ENCODE results near the gene CST9L.

The CST9L gene, protein sequence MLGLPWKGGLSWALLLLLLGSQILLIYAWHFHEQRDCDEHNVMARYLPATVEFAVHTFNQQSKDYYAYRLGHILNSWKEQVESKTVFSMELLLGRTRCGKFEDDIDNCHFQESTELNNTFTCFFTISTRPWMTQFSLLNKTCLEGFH

DNA sequence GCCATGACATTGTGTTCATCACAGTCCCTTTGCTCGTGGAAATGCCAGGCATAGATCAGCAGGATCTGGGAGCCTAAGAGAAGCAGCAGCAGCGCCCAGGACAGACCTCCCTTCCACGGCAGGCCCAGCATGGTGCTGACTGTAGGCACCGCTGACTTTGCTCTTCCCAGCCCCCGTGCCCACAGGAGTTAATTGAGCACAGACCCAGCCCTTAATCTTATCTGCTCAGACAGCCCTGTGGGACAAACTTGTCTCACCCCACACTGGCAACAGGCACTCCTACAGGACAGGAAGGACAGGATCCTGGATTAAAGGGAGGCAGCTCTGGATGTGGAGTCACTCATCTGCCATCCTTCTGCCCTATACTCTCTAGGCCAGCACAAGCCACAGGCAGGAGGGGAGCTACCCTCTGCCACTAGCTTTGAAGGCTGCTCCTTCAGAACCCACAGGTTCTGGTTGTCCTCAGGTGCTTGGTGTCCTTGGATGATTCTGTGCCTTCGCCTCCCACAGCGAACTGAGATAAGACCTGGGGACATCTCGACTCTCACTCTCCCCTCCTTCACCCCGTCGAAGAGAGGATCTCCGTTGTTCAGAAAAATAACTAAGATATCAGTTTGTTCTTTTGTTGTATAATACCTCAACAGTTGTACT, at the start of gene CST9L:
Gene CST9L (minus strand): TSS at position 165 of the 651 bp plus-strand sequence. CDS start 34 bp downstream, at position 131.
- DNase-seq = no peak

DNA sequence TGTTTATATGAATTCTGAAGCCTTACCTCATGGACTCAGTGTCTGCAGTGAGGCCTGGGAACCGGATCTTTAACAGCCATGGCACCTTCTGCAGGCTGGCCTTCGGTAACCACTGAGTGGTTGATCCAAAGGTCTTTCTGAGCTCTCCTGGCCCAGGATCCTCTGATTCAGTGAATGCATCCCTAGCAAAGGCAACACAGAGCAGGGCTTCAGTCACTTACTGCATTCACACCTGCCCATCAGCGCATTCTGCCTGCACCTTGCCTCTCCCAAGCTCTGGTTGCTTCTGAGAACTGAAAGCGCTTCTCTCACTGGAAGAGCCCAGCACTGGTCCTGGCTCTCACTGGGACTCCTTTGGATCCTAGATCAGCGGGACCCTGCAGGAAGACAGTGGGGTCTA, 45.9 kb upstream of the CST9L start:
- no peak for DNase-seq

DNA sequence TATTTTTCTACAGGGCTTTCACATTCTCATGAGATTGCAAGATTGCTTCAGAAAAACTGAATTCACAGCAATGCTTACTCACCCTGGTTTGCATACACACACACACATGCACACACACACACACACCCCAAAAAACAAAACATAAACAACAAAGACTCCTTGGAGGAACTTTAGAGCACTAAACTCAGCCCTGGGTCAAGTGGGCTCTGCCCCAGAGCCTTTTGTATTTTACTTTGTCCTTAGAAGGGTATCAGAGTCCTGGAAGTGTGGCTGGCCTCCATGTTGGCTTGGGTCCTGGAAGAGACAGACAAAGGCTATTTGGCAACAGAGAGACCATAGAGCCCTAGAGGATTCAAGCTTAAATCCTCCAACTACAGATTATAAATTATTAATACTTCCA, 45.4 kb upstream of the CST9L start:
- DNase-seq = no peak

DNA sequence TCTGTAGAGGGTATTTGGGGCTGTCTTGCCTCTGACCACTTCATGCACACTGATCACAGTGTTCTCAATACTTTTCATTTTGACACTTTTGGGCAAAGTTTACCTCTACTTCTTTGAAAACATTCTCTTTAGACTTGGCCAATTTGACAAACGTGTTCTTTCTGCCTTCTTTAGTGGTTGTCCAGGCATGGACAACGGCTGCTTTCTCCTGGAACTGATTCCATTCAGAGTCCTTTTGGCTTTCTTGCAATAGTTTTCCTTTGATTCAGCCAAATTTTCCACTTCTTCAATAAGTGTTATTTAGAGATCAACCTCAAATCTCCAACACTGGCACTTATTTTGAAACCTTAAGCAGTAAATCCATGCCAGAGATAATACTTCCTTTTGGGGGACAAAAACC, 44.1 kb upstream of the CST9L start:
- DNase-seq = no peak

DNA sequence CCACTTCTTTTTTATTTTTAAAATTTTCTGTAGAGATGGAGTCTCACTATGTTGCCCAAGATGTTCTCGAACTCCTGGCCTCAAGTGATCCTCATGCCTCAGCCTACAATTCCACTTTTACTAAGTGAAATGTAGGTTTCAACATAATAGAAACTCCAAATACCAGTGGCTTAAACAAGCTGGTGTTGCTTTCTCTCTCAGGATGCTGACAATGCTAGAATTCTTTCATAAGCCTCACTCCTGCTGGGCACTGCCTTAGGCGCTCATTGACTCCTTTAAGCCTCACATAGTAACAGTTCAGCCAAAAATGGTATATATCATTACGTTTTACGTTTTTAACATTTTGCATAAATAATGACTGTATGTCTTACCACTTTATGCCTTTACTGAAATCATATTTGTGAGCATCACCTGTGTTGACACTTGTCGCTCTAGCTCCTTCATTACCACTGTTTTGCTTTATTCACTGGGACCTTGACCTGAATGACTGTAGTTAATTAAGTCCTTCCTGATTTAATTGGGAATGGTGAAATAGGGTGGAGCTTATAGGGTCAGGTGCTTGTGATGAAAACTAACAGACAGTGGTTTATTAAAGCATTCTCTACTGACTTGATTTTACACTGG, 41.3 kb upstream of the CST9L start:
- DNase-seq = no peak

DNA sequence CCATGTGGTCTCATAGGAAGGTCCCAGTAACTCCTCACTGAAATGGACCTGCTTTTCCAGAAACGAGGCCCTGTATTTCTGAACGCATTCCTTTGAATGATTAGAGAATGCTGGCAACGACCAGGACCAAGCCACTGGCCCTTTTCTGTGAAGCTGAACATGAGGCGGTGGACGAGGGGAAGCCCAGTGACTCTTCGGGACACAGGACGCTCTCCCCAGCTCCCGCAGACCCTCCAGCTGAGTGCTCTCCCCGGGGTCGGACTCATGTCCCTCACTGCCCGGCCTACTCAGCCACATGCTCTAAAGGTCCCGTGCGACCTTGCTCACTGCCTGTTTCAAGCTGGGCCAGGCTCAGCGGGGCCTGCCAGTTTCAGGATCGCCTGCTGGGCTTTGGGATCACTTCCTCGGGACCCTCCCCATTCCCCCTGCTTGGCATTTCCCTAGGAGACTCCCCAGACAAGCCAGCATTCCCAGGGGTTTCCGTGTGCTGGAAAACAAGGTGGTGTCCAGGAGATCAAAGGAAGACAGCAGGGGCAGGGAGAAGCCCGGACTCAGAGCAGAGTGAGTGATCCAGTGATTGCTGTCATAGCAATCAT, 40.1 kb upstream of the CST9L start:
- DNase-seq = no peak

DNA sequence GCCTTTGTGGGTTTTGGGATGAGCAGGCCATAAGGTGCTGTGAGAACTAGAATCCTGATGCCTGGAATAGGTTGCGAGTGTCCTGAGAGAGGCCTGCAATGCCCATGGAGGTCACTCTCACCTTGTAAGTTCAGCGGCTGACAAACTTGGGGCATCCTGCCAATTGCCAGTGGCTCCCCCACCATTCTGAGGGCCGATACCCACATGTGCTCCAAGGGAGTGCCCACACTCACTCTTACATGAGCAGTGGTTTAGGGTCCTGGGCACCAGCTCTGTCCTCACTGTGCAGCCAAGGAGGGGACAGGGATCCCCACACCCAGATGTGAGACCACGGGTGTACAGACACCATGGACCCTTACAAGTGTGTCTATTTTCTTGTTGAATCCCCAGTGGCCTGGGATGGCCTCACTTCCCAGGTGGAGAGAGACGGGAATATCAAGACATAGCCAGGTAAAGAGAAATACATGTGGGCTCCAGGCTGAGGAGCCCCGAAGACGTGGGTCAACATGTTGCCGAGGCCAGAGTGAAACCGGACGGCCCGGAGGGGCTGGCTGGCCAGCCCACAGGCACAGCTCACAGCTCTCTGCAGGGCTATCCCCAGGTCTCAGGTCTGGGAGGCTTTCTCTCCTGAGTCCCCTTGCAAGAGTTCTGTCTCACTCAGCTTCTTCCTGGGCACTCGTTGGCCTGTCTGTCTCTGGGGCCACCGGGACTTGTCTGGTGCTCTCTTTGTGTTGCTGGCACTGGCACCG, 39.4 kb upstream of the CST9L start:
- no peak for DNase-seq

DNA sequence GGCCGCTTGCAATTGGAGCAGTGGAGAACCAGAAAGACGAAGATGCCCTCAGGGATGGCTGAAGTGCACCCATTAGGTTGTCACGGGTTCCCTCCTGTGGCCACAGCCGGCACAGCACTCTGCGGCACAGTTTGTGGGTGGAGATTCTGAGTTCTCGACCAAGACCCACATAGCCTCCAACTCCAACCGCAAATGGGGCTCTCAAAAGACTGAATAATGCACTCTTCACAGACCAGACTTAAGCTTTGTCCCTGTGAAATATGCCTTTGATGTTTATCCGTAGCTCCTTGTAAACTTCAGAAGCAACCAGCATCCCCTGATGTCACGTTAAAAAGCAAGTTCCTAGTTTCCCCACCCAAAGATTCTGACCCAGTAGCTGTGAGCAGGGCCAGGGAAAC, 38.4 kb upstream of the CST9L start:
- peak; percentile 58 for DNase-seq

DNA sequence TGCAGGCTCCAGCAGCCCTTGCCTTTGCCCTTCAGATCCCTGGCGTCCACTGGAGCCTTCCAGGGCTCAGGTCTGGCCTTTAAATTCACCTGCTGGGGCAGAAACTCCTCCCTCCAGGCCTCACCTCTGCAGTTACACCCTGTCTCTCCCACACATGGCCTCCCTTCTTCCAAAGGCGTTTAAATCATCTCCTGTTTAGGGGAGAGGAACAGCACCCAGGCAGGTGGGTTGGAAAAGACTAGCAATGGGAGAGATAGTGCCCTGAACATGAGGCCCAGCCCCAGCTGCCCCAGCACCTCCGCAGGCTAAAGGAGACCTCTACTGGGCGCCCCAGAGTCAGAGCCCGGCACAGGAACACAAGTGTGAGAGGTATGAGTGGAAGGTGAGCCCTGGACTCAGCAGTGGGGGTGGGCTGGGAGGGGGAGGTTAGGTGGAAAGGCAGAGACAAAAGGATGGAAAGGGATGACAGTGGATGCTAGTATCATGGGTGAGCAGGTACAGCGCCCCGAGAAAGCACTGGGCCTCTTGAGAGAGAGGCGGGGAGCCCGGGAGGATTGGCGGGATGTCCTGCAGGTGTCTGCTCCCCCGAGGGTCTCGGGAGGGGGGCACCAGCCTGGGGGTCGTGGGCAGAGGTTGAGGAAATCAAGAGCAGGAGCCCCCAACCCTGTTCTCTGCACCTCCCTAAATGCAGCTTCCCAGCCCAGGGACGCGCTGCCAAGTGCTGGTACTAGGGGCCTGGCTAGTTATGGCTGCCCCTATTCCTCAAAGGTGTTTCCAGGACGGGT, 37.8 kb upstream of the CST9L start, which contains the start of gene CST9:
Gene CST9 (minus strand): TSS at position 51 of the 785 bp plus-strand sequence. CDS start 53 bp downstream, outside the sequence.
- DNase-seq = no peak

DNA sequence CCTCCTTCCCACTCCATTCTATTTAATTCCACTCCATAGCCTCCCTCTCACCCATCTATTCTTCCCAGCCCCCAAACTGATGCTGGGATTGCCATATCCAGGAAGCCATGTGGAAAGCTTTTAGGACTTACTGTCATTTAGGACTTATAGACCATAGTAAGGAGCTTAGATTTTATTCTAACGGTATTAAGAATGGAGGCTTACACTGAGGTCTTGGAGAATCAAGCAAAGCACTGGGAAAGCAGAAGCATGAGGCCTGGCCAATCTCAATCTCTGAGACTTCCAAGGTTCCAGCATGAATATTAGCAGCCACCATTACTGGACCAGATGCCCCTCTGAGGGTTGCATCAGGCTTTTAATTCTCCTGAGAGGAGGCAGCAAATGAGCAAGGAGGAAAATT, 36.0 kb upstream of the CST9L start:
- no peak for DNase-seq

DNA sequence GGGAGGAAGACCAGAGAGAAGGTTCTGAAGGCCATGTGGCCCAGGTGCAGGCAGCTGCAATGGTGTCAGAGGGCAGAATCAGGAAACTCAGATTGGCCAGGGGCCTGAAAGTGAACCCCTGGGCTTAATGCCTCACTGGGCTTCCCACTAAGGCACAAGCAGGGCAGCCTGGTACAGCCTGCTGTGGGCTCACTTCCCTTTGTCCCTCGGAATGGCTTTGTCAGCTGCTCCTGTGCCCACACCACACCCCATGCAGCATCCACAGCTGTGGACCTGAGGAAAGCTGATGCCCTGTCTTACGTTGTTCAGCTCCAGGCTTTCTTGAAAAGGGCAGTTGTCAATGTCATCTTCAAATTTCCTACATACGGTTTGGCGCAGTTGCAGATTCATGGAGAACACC, 35.0 kb upstream of the CST9L start:
- DNase-seq = no peak

DNA sequence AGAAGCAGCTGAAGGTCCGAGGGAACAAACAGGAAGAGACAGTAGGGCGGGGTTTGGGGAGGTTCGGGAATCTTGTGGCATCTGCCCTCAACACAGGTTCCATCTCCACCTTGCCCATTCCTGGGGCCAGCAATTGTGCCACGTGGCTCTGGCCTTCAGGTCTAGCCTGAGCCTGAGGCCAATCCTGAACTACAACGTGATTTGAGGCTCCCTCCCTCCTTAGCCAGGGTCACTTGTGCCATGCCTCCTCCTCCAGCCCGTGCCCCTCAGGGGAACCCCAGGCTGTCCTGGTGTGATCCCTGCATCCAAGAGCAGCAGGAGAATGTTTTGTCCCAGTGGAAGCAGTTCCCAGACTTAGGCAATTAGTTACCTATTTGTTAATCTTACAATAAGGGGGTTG, 34.4 kb upstream of the CST9L start:
- no peak for DNase-seq

DNA sequence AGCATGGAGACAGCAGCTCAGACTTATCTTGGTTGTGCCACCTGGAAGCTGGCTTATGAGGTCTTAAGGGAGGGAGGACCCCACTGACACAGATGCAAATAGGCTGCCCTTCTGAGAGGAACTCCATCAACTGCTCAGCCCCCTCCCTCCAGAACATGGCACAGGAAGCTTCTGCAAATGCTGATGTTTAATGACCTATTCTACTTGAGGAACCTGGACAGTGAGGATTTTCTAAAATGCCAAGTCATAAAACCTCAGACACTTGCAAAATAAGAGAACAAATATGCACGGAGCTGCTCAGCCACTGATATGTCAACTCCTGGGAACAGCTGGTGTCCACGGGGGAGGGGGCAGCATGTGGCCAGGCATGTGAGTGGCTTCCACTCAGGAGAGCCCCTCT, 34.0 kb upstream of the CST9L start:
- DNase-seq = no peak

DNA sequence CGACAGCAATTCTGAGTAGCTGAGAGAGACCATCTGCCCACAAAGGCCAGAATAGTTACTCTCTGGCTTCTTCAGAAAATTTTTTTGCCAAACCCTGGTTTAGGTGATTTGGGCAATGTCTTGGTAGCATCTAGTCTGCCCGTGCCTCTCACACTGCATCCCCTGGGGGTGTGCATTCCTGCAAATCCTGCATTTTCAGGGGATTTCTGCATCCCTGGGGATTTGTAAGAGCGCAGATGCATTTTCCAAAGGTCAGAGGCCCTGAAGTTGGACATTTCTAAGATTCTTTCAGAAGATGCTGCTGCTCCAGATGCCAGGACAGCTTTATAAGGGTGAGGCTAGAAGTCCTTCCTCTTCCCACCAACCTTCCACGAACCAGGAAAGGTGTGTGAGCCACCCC, 33.4 kb upstream of the CST9L start:
- DNase-seq = no peak

DNA sequence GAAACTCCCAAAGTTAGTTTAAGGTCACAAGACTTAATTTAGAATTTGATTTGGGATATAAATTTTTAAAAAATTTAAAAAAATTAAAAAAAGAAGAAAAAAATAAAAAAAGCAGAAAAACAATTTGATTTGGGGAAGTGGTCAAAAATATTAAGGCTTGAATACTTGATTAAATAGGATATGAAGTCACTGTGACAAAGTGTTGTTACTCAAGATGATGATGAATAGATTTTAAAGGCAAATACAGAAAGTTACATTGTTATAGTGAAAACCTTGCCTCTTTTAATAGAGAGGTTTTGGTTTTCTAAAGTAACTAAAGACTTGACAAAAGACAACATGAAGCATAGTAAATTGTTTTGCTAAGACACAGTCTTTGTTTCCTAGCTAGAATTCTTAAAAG, 30.2 kb upstream of the CST9L start:
- DNase-seq = no peak

DNA sequence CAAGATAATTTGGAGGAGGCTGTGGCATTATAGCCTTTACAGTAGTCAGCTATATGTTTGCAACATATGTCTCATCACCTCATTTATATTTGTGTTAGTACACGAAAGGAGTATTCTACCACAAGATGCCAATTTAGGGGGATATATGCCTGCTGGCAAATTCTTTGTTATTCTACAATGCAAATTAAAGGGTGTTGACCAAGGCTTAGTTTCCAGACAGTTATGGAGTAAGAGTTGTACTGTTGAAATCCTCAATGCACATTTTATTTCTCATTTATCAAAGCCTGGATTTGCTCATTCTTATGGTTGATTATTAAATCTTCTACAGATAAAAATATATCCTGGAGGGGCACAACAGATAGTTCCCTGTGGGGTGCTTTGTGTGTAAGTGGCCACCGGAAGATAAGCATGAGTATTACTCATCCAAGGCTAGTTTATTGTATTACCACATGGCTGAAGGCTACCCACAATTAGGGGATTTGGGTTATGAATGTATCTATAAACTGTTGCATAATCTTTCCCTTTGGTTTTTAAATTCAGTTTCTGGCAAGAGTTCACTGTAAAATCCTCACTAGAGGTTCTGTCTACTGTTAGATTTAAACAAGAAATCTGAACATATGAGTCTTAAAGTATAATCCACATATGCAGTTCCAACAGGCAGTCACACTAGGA, 28.4 kb upstream of the CST9L start:
- no peak for DNase-seq

DNA sequence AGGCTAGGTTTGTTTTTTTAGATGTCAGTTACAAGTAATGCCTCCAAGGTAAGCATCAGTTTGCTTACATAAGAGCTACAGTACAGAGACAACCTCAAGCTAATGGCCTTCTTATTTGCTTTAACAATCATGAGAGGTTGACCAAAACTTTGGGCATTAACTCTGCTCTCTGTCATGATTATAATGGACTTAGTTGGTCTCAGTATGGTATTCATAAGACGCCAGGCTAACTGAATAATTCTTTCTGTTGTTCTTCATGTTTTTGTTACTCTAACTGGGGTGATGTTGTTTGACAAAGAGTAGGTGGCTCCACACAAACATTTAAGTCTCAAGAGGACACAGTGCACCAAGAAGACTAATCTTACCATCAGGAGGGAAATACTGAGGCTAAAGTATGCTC, 27.7 kb upstream of the CST9L start:
- no peak for DNase-seq

DNA sequence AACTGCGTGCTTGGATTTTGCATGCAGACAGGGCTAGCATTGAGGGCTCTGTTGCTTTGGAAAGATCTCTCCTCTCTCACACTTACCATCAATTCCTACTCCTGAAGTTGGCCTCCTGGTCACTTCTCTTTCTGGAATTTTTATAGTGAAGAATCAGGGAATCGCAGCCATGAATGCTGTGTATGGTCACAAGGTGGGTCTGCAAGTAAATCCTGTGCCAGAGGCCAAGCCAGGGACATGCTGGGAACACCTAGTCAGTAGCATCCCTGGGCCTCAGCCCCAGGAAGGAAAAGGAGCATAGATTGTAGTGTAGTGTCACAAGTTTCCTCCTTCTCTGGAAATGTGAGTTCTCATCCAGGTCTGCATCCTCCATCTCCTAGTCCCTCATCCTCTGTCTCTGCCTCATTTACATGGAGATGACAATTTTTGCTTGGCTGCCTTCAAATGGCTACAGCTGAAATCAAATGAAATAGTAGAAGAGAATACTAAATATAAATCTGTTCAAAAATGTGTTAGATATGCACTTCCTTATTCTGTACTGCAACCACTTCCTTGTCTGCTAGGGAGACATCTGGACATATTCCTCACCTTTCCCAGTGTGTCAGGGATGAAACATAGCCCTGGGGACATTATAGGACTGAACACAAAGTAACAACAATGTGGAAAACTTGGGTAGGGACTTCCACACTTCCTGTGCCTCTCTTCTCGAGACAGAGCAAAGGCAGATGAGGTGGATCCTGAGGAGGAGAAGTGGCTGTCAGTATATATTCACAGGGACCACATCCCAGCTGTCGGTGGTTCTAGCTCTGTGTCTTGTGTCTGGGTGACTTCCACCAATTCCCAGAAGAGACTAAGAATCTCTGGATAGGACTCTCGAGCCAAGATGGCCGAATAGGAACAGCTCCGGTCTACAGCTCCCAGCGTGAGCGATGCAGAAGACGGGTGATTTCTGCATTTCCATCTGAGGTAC, 20.4 kb upstream of the CST9L start:
- DNase-seq = no peak

DNA sequence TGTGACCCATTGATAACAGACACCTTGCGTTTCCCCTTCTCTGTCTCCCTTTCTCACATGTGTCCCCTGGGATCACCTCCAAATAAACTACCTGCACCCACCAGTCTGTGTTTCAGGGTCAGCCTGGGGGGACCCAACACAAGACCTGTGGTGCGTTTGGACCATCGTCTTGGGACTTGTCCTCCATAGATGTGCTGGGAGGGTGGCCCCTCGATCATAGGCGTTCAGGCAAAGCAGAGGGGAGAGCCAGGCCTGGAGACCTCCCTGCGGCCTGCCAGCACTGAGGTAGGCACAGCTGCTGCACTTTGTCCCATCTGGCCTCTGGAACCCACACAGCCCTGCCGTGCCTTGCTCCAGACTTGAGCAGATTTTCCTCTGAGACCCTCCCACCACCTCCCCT, 19.3 kb upstream of the CST9L start:
- no peak for DNase-seq

DNA sequence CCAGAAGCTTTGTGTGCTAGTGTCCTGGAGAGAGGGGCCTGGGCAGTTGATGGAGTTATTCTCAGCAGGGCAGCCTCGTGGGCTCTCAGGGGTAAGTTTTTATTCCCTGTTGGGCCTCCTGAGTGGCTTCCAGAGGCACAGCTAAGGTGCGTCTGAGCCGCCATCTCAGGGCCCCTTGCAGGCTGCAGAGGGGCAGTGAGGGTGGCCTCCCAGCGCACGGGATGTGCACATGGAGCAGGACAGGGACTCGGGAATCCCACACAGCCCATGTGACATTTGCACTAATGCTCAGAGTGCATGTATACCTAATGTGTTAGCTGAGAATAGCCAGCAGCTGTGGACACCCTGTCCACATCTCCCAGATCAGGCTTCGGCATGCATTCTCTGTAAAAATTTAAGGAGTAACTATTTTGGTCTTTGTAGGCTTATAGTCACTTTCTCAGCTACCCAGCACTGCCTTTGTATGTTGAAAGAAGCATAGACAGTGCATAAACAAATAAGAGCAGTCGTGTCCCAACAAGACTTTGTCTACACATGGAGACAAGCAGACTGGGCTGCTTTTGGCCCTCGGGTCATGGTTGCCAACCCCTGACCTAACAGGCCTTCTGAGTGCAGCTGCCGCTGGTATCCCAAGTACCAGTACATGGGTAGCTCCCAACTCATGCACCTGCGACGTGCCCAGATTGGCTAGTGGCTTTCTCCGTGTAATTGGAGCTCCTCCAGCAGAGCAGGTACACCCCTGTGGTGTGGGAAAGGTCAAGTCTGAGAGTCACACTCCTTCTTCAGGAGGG, 18.6 kb upstream of the CST9L start:
- DNase-seq = no peak

All from fibroblast of skin of right biceps (primary cell).